Stomach (tissue), 9 donors: ENCODE results near the gene RASAL2. TPM values are rescaled to one million over a fixed set of nuclear protein-coding genes. Genes with fewer than 3 reads are reported as not detected.

Source experiments
- DNase-seq, 2 donors: peaks; one replicate each; pipeline versions ENCODE4 v3.0.0 to v3.0.0-alpha.2; 2013 to 2019
- H3K27ac ChIP-seq, 5 donors: fragments of 200-600 bp in 4 of 5; sonication (generic) in 4 of 5; one replicate each; pipeline ENCODE4 v1.5.1; 2013 to 2019; ENCODE audit warnings: mild to moderate bottlenecking in 1 of 5, moderate library complexity in 1 of 5
- H3K27me3 ChIP-seq, 3 donors: fragments of 200-600 bp; sonication (generic); one replicate each; pipeline ENCODE4 v1.5.1; 2017 to 2019; ENCODE audit warnings: mixed run types in 1 of 3
- H3K36me3 ChIP-seq, 4 donors: fragments of 200-600 bp; sonication (generic); 1 replicate in 3 of 4; 2 replicates in 1 of 4; pipeline ENCODE4 v1.5.1; 2016 to 2019
- H3K4me1 ChIP-seq, 4 donors: fragments of 200-600 bp; sonication (generic); one replicate each; pipeline ENCODE4 v1.5.1; 2016 to 2019
- H3K4me3 ChIP-seq, 4 donors: fragments of 200-600 bp; sonication (generic) in 3 of 4; one replicate each; pipeline ENCODE4 v1.5.1; 2016 to 2019; ENCODE audit warnings: mild to moderate bottlenecking in 1 of 4
- H3K9me3 ChIP-seq, 4 donors: fragments of 200-600 bp; sonication (generic); one replicate each; pipeline ENCODE4 v1.5.1; 2016 to 2019
- EP300 ChIP-seq: sonication (generic); formaldehyde crosslinking; IDR thresholded peaks from one replicate; pipeline ENCODE4 v1.6.1; 2017; ENCODE audit warnings: antibody characterized with exemption
- POLR2A ChIP-seq, 4 donors: fragments of 450-650 bp; IDR thresholded peaks; one replicate each; pipeline ENCODE4 v1.6.1; 2016; ENCODE audit warnings: antibody characterized with exemption in 4 of 4, control low read depth in 2 of 4, mild to moderate bottlenecking in 1 of 4, moderate library complexity in 1 of 4
- POLR2AphosphoS5 ChIP-seq, 3 donors: sonication (generic); formaldehyde crosslinking; IDR thresholded peaks; one replicate each; pipeline ENCODE4 v1.6.1; 2016; ENCODE audit warnings: antibody characterized with exemption in 3 of 3
- WGBS, 5 donors: extraction: QIAGEN DNeasy Blood & Tissue Kit in 3 of 5; methylation state at CpG; one replicate each; pipeline versions ENCODE4 v1.1.5 to v1.1.7; 2013 to 2018; 5-methylcytosine and 5-hydroxymethylcytosine counted together
- intact Hi-C: fragments of 100-400 bp; cut with DNase I; formaldehyde crosslinking; loops from one replicate; pipeline ENCODE4 v1.15.1; 2023; ENCODE audit warnings: low total_unique reads
- polyA plus RNA-seq, 3 donors: library from polyadenylated mRNA; stranded (reverse); fragments of 200-250 nt; gene quantifications; one replicate each; pipeline ENCODE4 v1.2.3, GENCODE V29; 2013
- total RNA-seq, 5 donors: library from RNA; depleted of rRNA; stranded (reverse); fragments of >200 nt; gene quantifications; one replicate each; pipeline versions ENCODE4 v1.1.0 to v1.2.3, GENCODE V29; 2014 to 2016
- TF ChIP-seq, protein P1 (sequence below), 7 experiments: fragments of 450-650 bp in 4 of 7; fragments of 200-600 bp in 3 of 7; sonication (generic) in 3 of 7; IDR thresholded peaks; one replicate each; pipeline ENCODE4 v1.5.1; 2016 to 2019; ENCODE audit warnings: antibody characterized with exemption in 7 of 7, control low read depth in 2 of 7, mild to moderate bottlenecking in 1 of 7
- donor health status: healthy with polysubstance abuse.
- donor health status: Bipolar disorder and iron deficiency.
- donor health status: healthy.

The RASAL2 gene
- total and polyA plus RNA-seq, 8 donors: 1.2 to 47.5 (median 14.3) TPM

DNA sequence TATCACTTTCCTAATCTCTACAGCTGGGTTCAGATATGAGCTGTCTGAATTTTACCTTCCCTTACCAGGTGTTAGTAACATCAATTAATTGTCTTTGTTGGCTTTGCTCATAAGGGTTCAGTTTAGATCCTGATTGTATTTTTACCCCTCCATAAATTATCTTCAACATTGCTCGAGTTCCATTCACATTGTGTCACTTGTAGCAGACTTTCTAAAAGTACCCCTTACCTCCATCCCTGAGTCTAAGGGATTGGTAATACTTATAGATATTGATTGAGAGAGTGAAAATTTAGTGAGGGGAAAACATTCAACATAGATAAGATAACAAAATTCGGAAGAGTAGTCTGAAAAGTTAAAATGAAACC is 7.3 kb downstream of the RASAL2 start:
- no peak for DNase-seq
- Histone ChIP-seq H3K36me3 (no peaks in the 10 kb centered on the region), H3K4me1 (peaks cover 0 to 58% (median 23%) of the 10 kb centered on the region in 4 donors), H3K4me3 (no peak overlapping the region), H3K27me3 (no peaks in the 10 kb centered on the region), H3K27ac (no peak overlapping the region), H3K9me3 (no peaks in the 10 kb centered on the region)
- intact Hi-C loops: no loop called here
- 46 to 66% (median 55%) methylated on average over 2 of the region's 2 CpGs for whole genome bisulfite sequencing, 5 donors
- TF ChIP-seq, protein P1, sequence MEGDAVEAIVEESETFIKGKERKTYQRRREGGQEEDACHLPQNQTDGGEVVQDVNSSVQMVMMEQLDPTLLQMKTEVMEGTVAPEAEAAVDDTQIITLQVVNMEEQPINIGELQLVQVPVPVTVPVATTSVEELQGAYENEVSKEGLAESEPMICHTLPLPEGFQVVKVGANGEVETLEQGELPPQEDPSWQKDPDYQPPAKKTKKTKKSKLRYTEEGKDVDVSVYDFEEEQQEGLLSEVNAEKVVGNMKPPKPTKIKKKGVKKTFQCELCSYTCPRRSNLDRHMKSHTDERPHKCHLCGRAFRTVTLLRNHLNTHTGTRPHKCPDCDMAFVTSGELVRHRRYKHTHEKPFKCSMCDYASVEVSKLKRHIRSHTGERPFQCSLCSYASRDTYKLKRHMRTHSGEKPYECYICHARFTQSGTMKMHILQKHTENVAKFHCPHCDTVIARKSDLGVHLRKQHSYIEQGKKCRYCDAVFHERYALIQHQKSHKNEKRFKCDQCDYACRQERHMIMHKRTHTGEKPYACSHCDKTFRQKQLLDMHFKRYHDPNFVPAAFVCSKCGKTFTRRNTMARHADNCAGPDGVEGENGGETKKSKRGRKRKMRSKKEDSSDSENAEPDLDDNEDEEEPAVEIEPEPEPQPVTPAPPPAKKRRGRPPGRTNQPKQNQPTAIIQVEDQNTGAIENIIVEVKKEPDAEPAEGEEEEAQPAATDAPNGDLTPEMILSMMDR (IDR thresholded peaks at IDR 0.05): no peak
- TF ChIP-seq POLR2A (IDR thresholded peaks at IDR 0.05) (no peak), EP300 (no peak), POLR2AphosphoS5 (IDR thresholded peaks at IDR 0.05) (no peak)

DNA sequence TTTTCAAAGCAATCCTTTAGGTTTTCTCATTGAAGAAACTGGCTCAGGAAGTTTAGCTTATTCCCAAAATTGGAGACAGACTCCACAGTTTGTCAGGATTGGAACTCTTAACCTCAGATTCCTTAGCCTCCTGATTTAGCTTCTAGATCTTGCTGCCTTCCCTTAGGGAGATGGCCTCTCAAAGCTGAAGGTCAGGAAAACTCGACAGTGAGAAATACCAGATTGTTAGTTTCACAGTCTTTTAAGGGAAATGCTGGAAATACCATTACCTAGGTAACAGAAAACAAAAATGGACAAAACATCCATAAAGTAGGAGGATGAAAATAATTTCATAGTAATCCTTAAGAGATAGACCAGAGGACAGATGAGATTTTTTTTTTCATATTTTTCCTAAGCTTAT is 7.8 kb downstream of the RASAL2 start:
- H3K27me3 ChIP-seq: no peaks in the 10 kb centered on the region
- no peak overlapping the region for H3K27ac ChIP-seq
- TF ChIP-seq POLR2A (IDR thresholded peaks at IDR 0.05) (no peak), POLR2AphosphoS5 (IDR thresholded peaks at IDR 0.05) (no peak), EP300 (no peak)
- TF ChIP-seq, protein P1 (IDR thresholded peaks at IDR 0.05): no peak
- 53 to 76% (median 65%) methylated on average over 1 of the region's 1 CpG for WGBS, 5 donors
- peak in 1 of 2 donors; percentile 35 for DNase-seq
- H3K4me3 ChIP-seq: no peak overlapping the region
- intact Hi-C loops: no loop called here
- peaks cover 0 to 54% (median 21%) of the 10 kb centered on the region in 4 donors for H3K4me1 ChIP-seq
- no peaks in the 10 kb centered on the region for H3K9me3 ChIP-seq
- no peaks in the 10 kb centered on the region for H3K36me3 ChIP-seq

DNA sequence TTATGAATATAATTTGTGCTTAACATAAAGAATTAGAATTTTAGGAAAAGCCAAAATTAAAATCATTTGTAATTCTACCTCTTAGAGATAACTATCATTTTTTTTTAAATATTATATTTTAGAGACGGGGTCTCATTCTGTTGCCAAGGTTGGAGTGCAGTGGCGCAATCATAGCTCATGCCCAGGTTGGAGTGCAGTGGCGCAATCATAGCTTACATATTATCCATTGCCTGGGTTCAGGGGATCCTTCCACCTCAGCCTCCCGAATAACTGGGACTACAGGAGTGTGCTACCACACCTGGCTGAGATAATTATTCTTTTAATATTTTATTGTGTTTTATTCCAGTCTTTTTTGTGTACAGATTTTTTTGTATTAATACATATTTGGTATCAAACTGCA is 8.3 kb downstream of the RASAL2 start:
- H3K4me1 ChIP-seq: peaks cover 0 to 51% (median 16%) of the 10 kb centered on the region in 4 donors
- 91 to 94% (median 92%) methylated on average over 4 of the region's 4 CpGs for WGBS, 5 donors
- no peaks in the 10 kb centered on the region for H3K36me3 ChIP-seq
- H3K9me3 ChIP-seq: no peaks in the 10 kb centered on the region
- no peak overlapping the region for H3K27ac ChIP-seq
- no peak overlapping the region for H3K4me3 ChIP-seq
- DNase-seq: no peak
- intact Hi-C loops: no loop called here
- TF ChIP-seq POLR2A (IDR thresholded peaks at IDR 0.05) (no peak), EP300 (no peak)
- no peaks in the 10 kb centered on the region for H3K27me3 ChIP-seq

GRCh38 chr1:178107823-178108222 is 13.9 kb downstream of the RASAL2 start:
- Histone ChIP-seq H3K27me3 (no peaks in the 10 kb centered on the region), H3K4me3 (no peak overlapping the region), H3K4me1 (peaks cover 0 to 5% (median 0%) of the 10 kb centered on the region in 4 donors), H3K36me3 (no peaks in the 10 kb centered on the region), H3K27ac (no peak overlapping the region), H3K9me3 (no peaks in the 10 kb centered on the region)
- 56 to 85% (median 73%) methylated on average over 1 of the region's 1 CpG for WGBS, 5 donors
- intact Hi-C loops: no loop called here
- TF ChIP-seq EP300: no peak
- no peak for DNase-seq

- WGBS, 5 donors: 78 to 87% (median 84%) methylated on average over 5 of the region's 5 CpGs
- H3K4me3 ChIP-seq: no peak overlapping the region
- H3K4me1 ChIP-seq: peaks cover 0 to 4% (median 0%) of the 10 kb centered on the region in 4 donors
- TF ChIP-seq POLR2AphosphoS5 (IDR thresholded peaks at IDR 0.05): no peak
- TF ChIP-seq POLR2A (IDR thresholded peaks at IDR 0.05): no peak
- no peak for TF ChIP-seq EP300
- TF ChIP-seq, protein P1 (IDR thresholded peaks at IDR 0.05): no peak
- DNase-seq: no peak
- intact Hi-C loops: no loop called here
- H3K9me3 ChIP-seq: no peaks in the 10 kb centered on the region
- H3K27ac ChIP-seq: no peak overlapping the region
- no peaks in the 10 kb centered on the region for H3K36me3 ChIP-seq
- H3K27me3 ChIP-seq: no peaks in the 10 kb centered on the region
Observed at GRCh38 chr1:178109348-178110143, 15.6 kb downstream of the RASAL2 start.
